C4-2B (cell line): ENCODE results near the gene AKAP9.

ENCODE experiments used
- CTCF ChIP-seq: fragments of 450-650 bp; conservative IDR thresholded peaks from 2 replicates; pipeline ENCODE4 v1.5.1; 2017; ENCODE audit warnings: mild to moderate bottlenecking
- ZFX ChIP-seq: fragments of 450-650 bp; IDR thresholded peaks from 2 replicates; pipeline ENCODE4 v1.6.1; 2017

GRCh38 chr7:92072121-92072520 lies 131.5 kb downstream of the AKAP9 start:
- TF ChIP-seq CTCF = no peak
- TF ChIP-seq ZFX = no peak
